ENCODE results near the gene CCNE1. TPM values are rescaled to one million over a fixed set of nuclear protein-coding genes. Genes with fewer than 3 reads are reported as not detected.
A peak's percentile ranks its signal among the peaks of the same experiment; 100 is the strongest.

CCNE1 gene
- total RNA-seq, 4 donors from 2014 or later: 2.9 to 7.3 (median 4.5) TPM

DNA sequence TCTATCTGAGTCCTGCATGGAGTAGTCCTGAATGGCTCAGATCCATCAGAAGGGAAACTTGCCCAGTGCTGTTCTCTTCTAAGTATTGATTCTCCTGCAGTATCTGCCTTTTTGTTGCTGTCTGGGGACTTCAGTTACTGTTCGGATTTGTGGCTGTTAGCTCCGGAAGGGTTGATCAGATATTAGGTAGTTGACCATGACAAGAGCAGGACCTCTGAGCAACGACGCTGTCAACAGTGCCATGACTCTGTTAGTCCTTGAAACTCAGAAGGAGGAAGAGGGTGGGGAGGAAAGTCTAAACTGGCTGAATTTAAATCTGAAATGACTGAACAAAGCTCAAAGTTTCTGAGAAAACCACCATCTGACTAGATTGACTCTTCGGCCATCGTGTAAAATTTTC, 42.2 kb downstream of the CCNE1 start:
- no peaks in the 10 kb centered on the region for H3K36me3 ChIP-seq
- H3K9me3 ChIP-seq: no peaks in the 10 kb centered on the region
- H3K4me1 ChIP-seq: no peaks in the 10 kb centered on the region
- TF ChIP-seq POLR2A (IDR thresholded peaks at IDR 0.05) (no peak), CTCF (IDR thresholded peaks at IDR 0.05 in 4 of 5, conservative IDR thresholded peaks at IDR 0.05 in 1 of 5) (no peak)
- DNase-seq: no peak
- no peak overlapping the region for H3K27ac ChIP-seq
- in situ Hi-C loops (cut with MboI; ENCODE audit: low sequenced_read_pairs in 4 of 4) (loop anchor here in 1 of 4 donors (25.0 kb wide), 1 partner anchor 92 kb away; no protein-coding TSS in a partner anchor), intact Hi-C loops (cut with DNase I; ENCODE audit: low total_unique reads) (no loop called here)
- no peak overlapping the region for H3K4me3 ChIP-seq
- no peak for ATAC-seq
- H3K27me3 ChIP-seq: no peaks in the 10 kb centered on the region

- in situ Hi-C loops (cut with MboI; ENCODE audit: low sequenced_read_pairs in 4 of 4) (loop anchor here in 1 of 4 donors (25.0 kb wide), 1 partner anchor 93 kb away; no protein-coding TSS in a partner anchor), intact Hi-C loops (cut with DNase I; ENCODE audit: low total_unique reads) (no loop called here)
- H3K36me3 ChIP-seq: no peaks in the 10 kb centered on the region
- H3K9me3 ChIP-seq: no peaks in the 10 kb centered on the region
- H3K4me1 ChIP-seq: no peaks in the 10 kb centered on the region
- ATAC-seq (no peak), DNase-seq (no peak)
- H3K27ac ChIP-seq: no peak overlapping the region
- TF ChIP-seq CTCF (IDR thresholded peaks at IDR 0.05 in 4 of 5, conservative IDR thresholded peaks at IDR 0.05 in 1 of 5) (no peak), POLR2A (IDR thresholded peaks at IDR 0.05) (no peak)
- H3K4me3 ChIP-seq: no peak overlapping the region
- H3K27me3 ChIP-seq: no peaks in the 10 kb centered on the region
Observed at GRCh38 chr19:29855087-29855486, 43.3 kb downstream of the CCNE1 start.

- H3K36me3 ChIP-seq: no peaks in the 10 kb centered on the region
- no peak overlapping the region for H3K4me3 ChIP-seq
- DNase-seq: no peak
- no peaks in the 10 kb centered on the region for H3K27me3 ChIP-seq
- TF ChIP-seq CTCF (IDR thresholded peaks at IDR 0.05 in 4 of 5, conservative IDR thresholded peaks at IDR 0.05 in 1 of 5): no peak
- no peaks in the 10 kb centered on the region for H3K9me3 ChIP-seq
- no peak overlapping the region for H3K27ac ChIP-seq
- no peak for ATAC-seq
- in situ Hi-C loops (cut with MboI; ENCODE audit: low sequenced_read_pairs in 4 of 4) (loop anchor here in 1 of 4 donors (25.0 kb wide), 1 partner anchor 94 kb away; no protein-coding TSS in a partner anchor), intact Hi-C loops (cut with DNase I; ENCODE audit: low total_unique reads) (no loop called here)
- no peaks in the 10 kb centered on the region for H3K4me1 ChIP-seq
Observed at GRCh38 chr19:29855741-29856500, 44.1 kb downstream of the CCNE1 start.

- no peaks in the 10 kb centered on the region for H3K9me3 ChIP-seq
- TF ChIP-seq CTCF (IDR thresholded peaks at IDR 0.05 in 4 of 5, conservative IDR thresholded peaks at IDR 0.05 in 1 of 5) (peak; percentile 21 to 77 (median 59)), POLR2A (IDR thresholded peaks at IDR 0.05) (no peak)
- no peak for ATAC-seq
- intact Hi-C loops (cut with DNase I; ENCODE audit: low total_unique reads) (loop anchor here (1.0 kb wide), 1 partner anchor 14 kb away; no protein-coding TSS in a partner anchor), in situ Hi-C loops (cut with MboI; ENCODE audit: low sequenced_read_pairs in 4 of 4) (loop anchor here in 1 of 4 donors (25.0 kb wide), 1 partner anchor 96 kb away; no protein-coding TSS in a partner anchor)
- no peaks in the 10 kb centered on the region for H3K36me3 ChIP-seq
- no peaks in the 10 kb centered on the region for H3K27me3 ChIP-seq
- H3K4me1 ChIP-seq: no peaks in the 10 kb centered on the region
- no peak overlapping the region for H3K27ac ChIP-seq
- no peak for DNase-seq
- H3K4me3 ChIP-seq: no peak overlapping the region
Observed at GRCh38 chr19:29858000-29858596, 46.3 kb downstream of the CCNE1 start.
